Mesothelial cell of epicardium (in vitro differentiated cells): Measurements from ENCODE around the gene TMEM123. TPM values are rescaled to one million over a fixed set of nuclear protein-coding genes. Genes with fewer than 3 reads are reported as not detected.

Experiments
- DNase-seq, 2 experiments: peaks; one replicate each; pipeline ENCODE4 v3.0.0; 2021; ENCODE audit warnings: low spot score in 2 of 2; ENCODE audit not compliant: unreplicated experiment in 2 of 2
- H3K27ac Mint-ChIP-seq: 2 replicates; pipeline ENCODE4 v1.8.0; 2021; ENCODE audit warnings: mixed read lengths
- H3K27me3 Mint-ChIP-seq: 2 replicates; pipeline ENCODE4 v1.8.0; 2021; ENCODE audit warnings: low read depth, mixed read lengths
- H3K36me3 Mint-ChIP-seq: 2 replicates; pipeline ENCODE4 v1.8.0; 2021; ENCODE audit warnings: mixed read lengths
- H3K4me1 Mint-ChIP-seq: 2 replicates; pipeline ENCODE4 v1.8.0; 2021; ENCODE audit warnings: mixed read lengths
- H3K4me3 Mint-ChIP-seq: 2 replicates; pipeline ENCODE4 v1.8.0; 2021; ENCODE audit warnings: mild to moderate bottlenecking, moderate library complexity, mixed read lengths
- H3K9me3 Mint-ChIP-seq: 2 replicates; pipeline ENCODE4 v1.8.0; 2021; ENCODE audit warnings: mixed read lengths
- CTCF ChIP-seq: fragments of 200-600 bp; sonication (generic); IDR thresholded peaks from one replicate; pipeline ENCODE4 v1.5.0; 2021; ENCODE audit warnings: antibody characterized with exemption; ENCODE audit not compliant: unreplicated experiment
- total RNA-seq: library from RNA; stranded (reverse); gene quantifications from 3 replicates; pipeline ENCODE4 v1.2.1, GENCODE V29; 2021

Gene TMEM123
- total RNA-seq, 1 donor from 2014 or later = 131 TPM

DNA sequence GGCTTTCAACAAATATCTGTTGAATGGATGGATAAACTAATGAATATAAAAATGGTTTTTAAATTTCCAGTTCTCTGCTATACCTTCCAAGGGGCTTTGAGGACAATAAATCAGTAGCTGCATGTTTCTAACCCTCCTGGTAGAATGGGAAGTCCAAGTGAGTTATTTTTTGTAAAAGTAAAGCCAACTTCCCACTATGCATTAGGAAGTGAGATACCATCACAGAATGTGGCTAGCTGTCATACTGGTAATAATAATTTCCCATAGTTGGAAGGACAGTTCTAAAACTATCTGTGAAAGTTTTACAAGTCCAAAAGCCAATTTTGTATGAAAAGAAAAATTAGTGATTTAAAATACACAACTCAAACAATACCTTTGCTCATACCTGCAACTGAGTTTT is 50.0 kb downstream of the TMEM123 start:
- no peaks in the 10 kb centered on the region for H3K27me3 Mint-ChIP-seq
- no peaks in the 10 kb centered on the region for H3K4me1 Mint-ChIP-seq
- no peak overlapping the region for H3K4me3 Mint-ChIP-seq
- no peak for TF ChIP-seq CTCF
- no peak for DNase-seq
- H3K9me3 Mint-ChIP-seq = no peaks in the 10 kb centered on the region
- no peak overlapping the region for H3K27ac Mint-ChIP-seq
- peaks cover 33% of the 10 kb centered on the region for H3K36me3 Mint-ChIP-seq

- Mint-ChIP-seq H3K4me1 (no peaks in the 10 kb centered on the region), H3K4me3 (no peak overlapping the region), H3K9me3 (no peaks in the 10 kb centered on the region), H3K36me3 (peaks cover 32% of the 10 kb centered on the region), H3K27me3 (no peaks in the 10 kb centered on the region), H3K27ac (no peak overlapping the region)
- TF ChIP-seq CTCF = no peak
- DNase-seq = no peak
Observed at GRCh38 chr11:102401905-102402304, 50.7 kb downstream of the TMEM123 start.

- TF ChIP-seq CTCF = no peak
- Mint-ChIP-seq H3K27ac (no peak overlapping the region), H3K9me3 (no peaks in the 10 kb centered on the region), H3K36me3 (peaks cover 28% of the 10 kb centered on the region), H3K4me3 (no peak overlapping the region), H3K27me3 (no peaks in the 10 kb centered on the region), H3K4me1 (no peaks in the 10 kb centered on the region)
- no peak for DNase-seq
Observed at GRCh38 chr11:102400603-102401002, 52.0 kb downstream of the TMEM123 start.

DNA sequence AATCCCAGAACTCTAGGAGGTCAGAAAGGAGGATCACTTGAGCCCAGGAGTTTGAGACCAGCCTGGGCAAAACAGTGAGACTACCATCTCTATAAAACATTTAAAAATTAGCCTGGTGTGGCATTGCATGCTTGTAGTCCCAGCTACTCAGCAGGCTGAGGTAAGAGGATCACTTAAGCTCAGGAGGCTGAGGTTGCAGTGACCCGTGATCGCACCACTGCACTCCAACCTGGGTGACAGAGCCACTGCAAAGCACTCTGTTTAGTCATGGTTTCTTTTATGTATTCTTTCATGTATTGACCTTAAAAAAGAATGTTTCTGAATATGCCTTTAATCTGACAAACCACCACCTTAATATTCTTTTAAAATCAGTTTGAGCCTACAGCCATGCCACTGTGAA is 53.4 kb downstream of the TMEM123 start:
- no peaks in the 10 kb centered on the region for H3K9me3 Mint-ChIP-seq
- H3K27ac Mint-ChIP-seq = no peak overlapping the region
- no peak overlapping the region for H3K4me3 Mint-ChIP-seq
- TF ChIP-seq CTCF = no peak
- peaks cover 31% of the 10 kb centered on the region for H3K36me3 Mint-ChIP-seq
- DNase-seq = no peak
- H3K27me3 Mint-ChIP-seq = no peaks in the 10 kb centered on the region
- H3K4me1 Mint-ChIP-seq = no peaks in the 10 kb centered on the region

DNA sequence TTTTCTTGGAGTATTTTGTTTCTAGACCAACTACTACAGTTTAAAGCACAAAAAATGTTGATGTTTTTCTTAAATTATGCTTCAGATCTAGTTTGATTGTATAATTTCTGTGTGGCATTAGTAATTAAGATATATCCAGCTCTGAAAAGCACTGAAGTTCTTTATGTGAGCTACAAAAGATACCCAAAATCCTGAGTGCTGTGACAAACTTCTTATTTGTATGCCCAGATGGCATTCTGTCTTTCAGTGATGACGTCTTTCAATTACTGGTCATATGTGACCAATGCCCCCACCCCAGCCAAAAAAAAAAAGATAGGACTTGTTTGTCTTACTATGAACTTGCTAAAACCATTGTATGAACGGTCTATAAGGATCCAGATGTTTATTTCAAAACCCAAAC is 54.3 kb downstream of the TMEM123 start:
- Mint-ChIP-seq H3K9me3 (no peaks in the 10 kb centered on the region), H3K27ac (no peak overlapping the region), H3K4me1 (no peaks in the 10 kb centered on the region), H3K36me3 (peaks cover 29% of the 10 kb centered on the region), H3K27me3 (no peaks in the 10 kb centered on the region), H3K4me3 (no peak overlapping the region)
- no peak for TF ChIP-seq CTCF
- DNase-seq = no peak
